ENCODE results near the gene ZFPM1. TPM values are rescaled to one million over a fixed set of nuclear protein-coding genes. Genes with fewer than 3 reads are reported as not detected.
A peak's percentile ranks its signal among the peaks of the same experiment; 100 is the strongest.

Gene ZFPM1
- total and polyA plus RNA-seq, 5 donors, result 7.7 to 11.4 (median 8.2) TPM

- Histone ChIP-seq H3K4me3 (ENCODE audit: low read length) (no peak overlapping the region), H3K27ac (ENCODE audit: low read length) (no peak overlapping the region), H3K27me3 (ENCODE audit: control insufficient read depth, insufficient read depth) (no peaks in the 10 kb centered on the region), H3K4me1 (ENCODE audit: control insufficient read depth, insufficient read depth, low read length) (no peaks in the 10 kb centered on the region), H3K9me3 (ENCODE audit: control insufficient read depth, low read length) (no peaks in the 10 kb centered on the region)
- 46% methylated on average over 9 of the region's 9 CpGs for WGBS
- ATAC-seq (peak; percentile 6 to 44), DNase-seq (peak; percentile 47 to 73 (median 71))
- intact Hi-C loops (cut with DNase I), result loop anchor here in 3 of 4 donors (2.0 to 10.0 kb wide), 3 partner anchors 84 to 332 kb away; no protein-coding TSS in a partner anchor
Observed at GRCh38 chr16:88526906-88527185, 73.8 kb downstream of the ZFPM1 start.

DNA sequence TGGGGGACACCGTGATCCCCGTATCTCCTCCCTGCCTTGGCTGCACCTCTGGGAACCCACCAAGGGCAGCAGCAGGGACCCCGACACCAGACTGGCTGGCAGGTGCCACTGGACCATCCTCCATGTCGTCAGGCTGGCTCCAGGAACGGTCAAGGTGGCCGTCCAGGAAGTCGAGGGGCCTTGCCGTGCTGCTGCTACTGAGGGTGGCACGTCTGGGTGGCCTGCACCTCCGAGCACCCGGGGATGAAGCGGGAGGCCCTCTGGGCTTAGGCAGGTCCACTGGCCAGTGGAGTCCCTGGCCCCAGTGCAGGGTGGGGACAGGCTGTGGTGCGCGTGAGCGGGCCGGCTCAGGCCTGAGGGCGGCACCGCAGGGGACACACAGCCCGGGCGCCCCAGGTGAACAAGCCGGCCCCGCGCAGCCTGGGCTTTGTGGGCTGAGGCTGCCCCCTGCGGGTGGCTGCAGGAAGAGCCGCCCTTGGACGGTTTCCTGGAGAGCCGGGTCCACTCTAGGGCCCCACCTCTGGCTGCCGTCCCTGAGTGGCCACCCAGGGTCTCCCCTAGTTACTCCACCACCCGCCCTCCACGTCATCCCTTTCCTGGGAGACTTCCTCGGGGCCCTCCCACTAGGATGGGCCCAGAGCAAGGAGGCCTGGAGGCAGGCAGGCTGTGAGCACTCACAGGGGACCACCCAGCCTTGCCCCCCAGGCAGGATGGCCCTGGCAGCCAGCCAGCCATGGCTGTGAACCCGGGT lies 74.3 kb downstream of the ZFPM1 start:
- intact Hi-C loops (cut with DNase I), result loop anchor here in 3 of 4 donors (2.0 to 10.0 kb wide), 3 partner anchors 85 to 333 kb away; no protein-coding TSS in a partner anchor
- DNase-seq (peak; percentile 79 to 91 (median 89)), ATAC-seq (peak; percentile 49 to 70)
- Histone ChIP-seq H3K4me1 (ENCODE audit: control insufficient read depth, insufficient read depth, low read length) (no peaks in the 10 kb centered on the region), H3K27me3 (ENCODE audit: control insufficient read depth, insufficient read depth) (no peaks in the 10 kb centered on the region), H3K27ac (ENCODE audit: low read length) (no peak overlapping the region), H3K4me3 (ENCODE audit: low read length) (no peak overlapping the region), H3K9me3 (ENCODE audit: control insufficient read depth, low read length) (no peaks in the 10 kb centered on the region)
- 25% methylated on average over 32 of the region's 32 CpGs for WGBS

DNA sequence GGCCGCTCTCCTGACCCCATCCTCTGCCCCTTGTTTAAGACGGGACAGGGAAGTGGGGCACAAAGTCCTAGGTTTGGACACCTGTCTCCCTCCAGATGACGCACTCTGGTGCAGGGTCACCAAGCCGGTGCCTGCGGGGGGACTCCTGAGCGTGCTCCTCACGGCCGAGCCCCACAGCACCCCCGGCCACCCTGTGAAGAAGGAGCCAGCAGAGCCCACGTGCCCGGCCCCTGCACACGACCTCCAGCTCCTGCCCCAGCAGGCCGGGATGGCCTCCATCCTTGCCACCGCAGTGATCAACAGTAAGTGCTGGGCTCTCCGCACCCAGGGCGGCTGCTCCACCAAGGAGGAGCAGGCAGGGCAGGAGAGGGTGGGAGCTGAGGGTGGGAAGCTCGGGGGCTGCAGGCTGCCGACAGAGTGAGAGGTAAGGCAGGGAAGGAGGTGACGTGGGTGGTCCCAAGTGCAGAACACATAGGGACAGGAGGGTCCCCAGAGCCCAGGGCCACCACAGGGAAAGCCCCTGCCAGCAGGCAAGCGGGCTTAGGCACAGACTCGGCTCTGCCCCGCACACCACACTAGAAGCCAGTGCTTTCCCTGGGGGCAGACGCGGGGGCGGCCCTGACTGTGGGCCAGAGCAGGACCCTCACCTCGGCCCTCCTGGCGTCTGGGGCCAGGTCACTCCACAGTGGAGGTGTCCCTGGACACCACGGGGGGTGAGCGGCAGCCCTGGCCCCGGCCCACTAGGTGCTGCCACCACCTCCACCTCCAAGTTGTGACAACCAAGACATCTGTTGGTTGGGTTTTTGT lies 75.1 kb downstream of the ZFPM1 start:
- Histone ChIP-seq H3K9me3 (ENCODE audit: control insufficient read depth, low read length) (no peaks in the 10 kb centered on the region), H3K27ac (ENCODE audit: low read length) (no peak overlapping the region), H3K27me3 (ENCODE audit: control insufficient read depth, insufficient read depth) (no peaks in the 10 kb centered on the region), H3K4me1 (ENCODE audit: control insufficient read depth, insufficient read depth, low read length) (no peaks in the 10 kb centered on the region), H3K4me3 (ENCODE audit: low read length) (no peak overlapping the region)
- 74% methylated on average over 30 of the region's 30 CpGs for WGBS
- no peak for ATAC-seq
- DNase-seq, result peak; percentile 15 to 67 (median 53)
- intact Hi-C loops (cut with DNase I), result loop anchor here (2.0 to 10.0 kb wide), 3 partner anchors 85 to 333 kb away; no protein-coding TSS in a partner anchor

DNA sequence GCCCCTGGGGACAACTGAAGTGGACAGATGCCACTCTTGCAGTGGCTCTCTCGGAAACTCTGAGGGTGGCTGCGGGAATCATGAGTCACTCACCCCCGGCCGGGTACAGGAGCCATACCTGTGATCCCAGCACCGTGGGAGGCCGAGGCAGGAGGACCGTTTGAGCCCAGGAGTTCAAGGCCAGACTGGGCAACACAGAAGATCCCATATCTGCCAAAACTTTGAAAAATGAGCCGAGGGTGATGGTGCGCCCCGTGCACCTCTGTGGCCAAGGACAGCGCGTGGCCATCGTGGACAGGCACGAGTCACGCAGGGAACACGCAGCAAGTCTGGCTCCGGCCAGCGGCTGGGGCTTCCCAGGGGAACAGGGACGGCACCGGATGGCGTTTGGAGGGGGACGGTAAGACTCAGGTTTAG lies 75.8 kb downstream of the ZFPM1 start:
- Histone ChIP-seq H3K4me3 (ENCODE audit: low read length) (no peak overlapping the region), H3K27me3 (ENCODE audit: control insufficient read depth, insufficient read depth) (no peaks in the 10 kb centered on the region), H3K27ac (ENCODE audit: low read length) (no peak overlapping the region), H3K9me3 (ENCODE audit: control insufficient read depth, low read length) (no peaks in the 10 kb centered on the region), H3K4me1 (ENCODE audit: control insufficient read depth, insufficient read depth, low read length) (no peaks in the 10 kb centered on the region)
- intact Hi-C loops (cut with DNase I), result loop anchor here in 3 of 4 donors (2.0 to 10.0 kb wide), 3 partner anchors 86 to 334 kb away; no protein-coding TSS in a partner anchor
- 87% methylated on average over 22 of the region's 22 CpGs for WGBS
- DNase-seq (peak; percentile 13 to 58 (median 51)), ATAC-seq (no peak)

GRCh38 chr16:88529596-88529995 lies 76.5 kb downstream of the ZFPM1 start:
- intact Hi-C loops (cut with DNase I), result loop anchor here in 3 of 4 donors (2.0 to 10.0 kb wide), 3 partner anchors 87 to 335 kb away; no protein-coding TSS in a partner anchor
- Histone ChIP-seq H3K27ac (ENCODE audit: low read length) (no peak overlapping the region), H3K9me3 (ENCODE audit: control insufficient read depth, low read length) (no peaks in the 10 kb centered on the region), H3K27me3 (ENCODE audit: control insufficient read depth, insufficient read depth) (no peaks in the 10 kb centered on the region), H3K4me1 (ENCODE audit: control insufficient read depth, insufficient read depth, low read length) (no peaks in the 10 kb centered on the region), H3K4me3 (ENCODE audit: low read length) (no peak overlapping the region)
- no peak for ATAC-seq
- 93% methylated on average over 9 of the region's 9 CpGs for WGBS
- peak in 2 of 3 donors; percentile 16 to 51 for DNase-seq

DNA sequence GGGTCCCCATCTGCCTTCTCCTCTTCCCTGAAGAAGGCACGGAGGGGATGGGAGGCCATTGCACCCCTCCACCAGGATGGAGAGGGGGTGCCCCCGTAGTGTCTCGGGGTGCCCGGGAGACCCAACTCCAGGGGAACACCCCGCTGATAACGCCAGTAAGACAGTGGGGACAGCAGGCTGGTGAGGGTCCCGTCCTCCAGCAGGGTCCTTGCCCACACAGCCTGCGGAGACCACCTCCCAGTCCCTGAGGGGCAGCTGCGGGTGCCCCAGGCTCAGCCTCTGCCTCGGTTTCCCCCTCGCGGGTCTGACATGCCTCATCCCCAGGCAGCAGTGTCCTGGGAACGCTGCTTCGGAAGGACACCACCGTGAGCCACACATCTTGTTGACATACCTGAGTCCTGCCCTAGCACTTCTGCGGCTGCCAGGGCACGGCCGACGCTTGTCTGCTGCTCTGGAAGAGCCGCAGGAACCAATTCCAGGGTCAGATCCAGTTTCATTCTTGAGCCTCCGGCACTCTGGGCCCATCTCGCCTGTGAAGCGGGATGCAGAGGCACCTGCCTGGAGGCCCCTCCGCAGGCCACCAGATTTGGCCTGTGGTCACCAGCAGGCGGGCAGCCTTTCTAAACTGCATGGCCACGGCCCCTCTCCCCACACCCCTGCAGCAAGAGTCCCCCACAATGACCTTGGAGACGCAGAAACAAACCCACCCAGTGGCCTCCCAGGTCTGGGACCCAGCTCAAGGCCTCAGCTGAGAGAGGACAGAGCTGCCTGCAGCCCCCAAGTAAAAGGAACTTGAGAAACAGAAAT lies 77.2 kb downstream of the ZFPM1 start:
- Histone ChIP-seq H3K27me3 (ENCODE audit: control insufficient read depth, insufficient read depth) (no peaks in the 10 kb centered on the region), H3K27ac (ENCODE audit: low read length) (no peak overlapping the region), H3K9me3 (ENCODE audit: control insufficient read depth, low read length) (no peaks in the 10 kb centered on the region), H3K4me3 (ENCODE audit: low read length) (no peak overlapping the region), H3K4me1 (ENCODE audit: control insufficient read depth, insufficient read depth, low read length) (no peaks in the 10 kb centered on the region)
- 87% methylated on average over 27 of the region's 27 CpGs for WGBS
- no peak for ATAC-seq
- peak; percentile 15 to 55 (median 55) for DNase-seq
- intact Hi-C loops (cut with DNase I), result no loop called here

DNA sequence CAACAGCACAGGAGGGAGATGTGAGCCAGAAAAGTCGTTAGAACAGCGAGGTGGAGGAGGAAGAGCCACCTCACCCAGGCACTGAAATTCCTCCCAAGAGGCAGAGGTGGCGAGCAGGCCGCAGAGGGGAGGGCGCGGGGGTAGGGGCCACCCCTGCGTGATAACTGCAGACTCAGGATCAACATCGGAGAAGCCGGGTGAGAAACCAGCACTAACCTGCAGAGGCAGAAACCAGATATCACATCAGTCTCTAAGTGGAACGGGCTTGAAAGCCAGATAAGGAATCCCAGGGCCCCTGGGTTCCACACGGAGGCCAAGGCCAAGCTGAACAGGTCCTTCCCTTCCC lies 77.8 kb downstream of the ZFPM1 start:
- no peaks in the 10 kb centered on the region for H3K27me3 ChIP-seq (ENCODE audit: control insufficient read depth, insufficient read depth)
- H3K27ac ChIP-seq (ENCODE audit: low read length), result no peak overlapping the region
- no peaks in the 10 kb centered on the region for H3K4me1 ChIP-seq (ENCODE audit: control insufficient read depth, insufficient read depth, low read length)
- ATAC-seq, result no peak
- 72% methylated on average over 11 of the region's 11 CpGs for WGBS
- intact Hi-C loops (cut with DNase I), result no loop called here
- H3K9me3 ChIP-seq (ENCODE audit: control insufficient read depth, low read length), result no peaks in the 10 kb centered on the region
- DNase-seq, result peak in 2 of 3 donors; percentile 3 to 38
- no peak overlapping the region for H3K4me3 ChIP-seq (ENCODE audit: low read length)

GRCh38 chr16:88531346-88531745 lies 78.3 kb downstream of the ZFPM1 start:
- Histone ChIP-seq H3K27me3 (ENCODE audit: control insufficient read depth, insufficient read depth) (no peaks in the 10 kb centered on the region), H3K9me3 (ENCODE audit: control insufficient read depth, low read length) (no peaks in the 10 kb centered on the region), H3K27ac (ENCODE audit: low read length) (no peak overlapping the region), H3K4me1 (ENCODE audit: control insufficient read depth, insufficient read depth, low read length) (no peaks in the 10 kb centered on the region), H3K4me3 (ENCODE audit: low read length) (no peak overlapping the region)
- ATAC-seq, result no peak
- intact Hi-C loops (cut with DNase I), result no loop called here
- WGBS, result 88% methylated on average over 12 of the region's 12 CpGs
- peak in 1 of 3 donors; percentile 55 for DNase-seq

- H3K27me3 ChIP-seq (ENCODE audit: control insufficient read depth, insufficient read depth), result no peaks in the 10 kb centered on the region
- H3K4me1 ChIP-seq (ENCODE audit: control insufficient read depth, insufficient read depth, low read length), result no peaks in the 10 kb centered on the region
- intact Hi-C loops (cut with DNase I), result no loop called here
- H3K4me3 ChIP-seq (ENCODE audit: low read length), result no peak overlapping the region
- no peaks in the 10 kb centered on the region for H3K9me3 ChIP-seq (ENCODE audit: control insufficient read depth, low read length)
- DNase-seq (peak; percentile 25 to 73 (median 62)), ATAC-seq (no peak)
- H3K27ac ChIP-seq (ENCODE audit: low read length), result no peak overlapping the region
- WGBS, result 90% methylated on average over 34 of the region's 34 CpGs
Observed at GRCh38 chr16:88531931-88532433, 78.9 kb downstream of the ZFPM1 start.

GRCh38 chr16:88532434-88533241 lies 79.6 kb downstream of the ZFPM1 start:
- Histone ChIP-seq H3K9me3 (ENCODE audit: control insufficient read depth, low read length) (no peaks in the 10 kb centered on the region), H3K27ac (ENCODE audit: low read length) (no peak overlapping the region), H3K4me1 (ENCODE audit: control insufficient read depth, insufficient read depth, low read length) (no peaks in the 10 kb centered on the region), H3K27me3 (ENCODE audit: control insufficient read depth, insufficient read depth) (no peaks in the 10 kb centered on the region), H3K4me3 (ENCODE audit: low read length) (no peak overlapping the region)
- ATAC-seq, result no peak
- peak in 2 of 3 donors; percentile 62 to 70 for DNase-seq
- 89% methylated on average over 37 of the region's 37 CpGs for WGBS
- intact Hi-C loops (cut with DNase I), result no loop called here

Data from right cardiac atrium (tissue), 5 donors.